Measurements from ENCODE around the gene AGFG2.

The AGFG2 gene

DNA sequence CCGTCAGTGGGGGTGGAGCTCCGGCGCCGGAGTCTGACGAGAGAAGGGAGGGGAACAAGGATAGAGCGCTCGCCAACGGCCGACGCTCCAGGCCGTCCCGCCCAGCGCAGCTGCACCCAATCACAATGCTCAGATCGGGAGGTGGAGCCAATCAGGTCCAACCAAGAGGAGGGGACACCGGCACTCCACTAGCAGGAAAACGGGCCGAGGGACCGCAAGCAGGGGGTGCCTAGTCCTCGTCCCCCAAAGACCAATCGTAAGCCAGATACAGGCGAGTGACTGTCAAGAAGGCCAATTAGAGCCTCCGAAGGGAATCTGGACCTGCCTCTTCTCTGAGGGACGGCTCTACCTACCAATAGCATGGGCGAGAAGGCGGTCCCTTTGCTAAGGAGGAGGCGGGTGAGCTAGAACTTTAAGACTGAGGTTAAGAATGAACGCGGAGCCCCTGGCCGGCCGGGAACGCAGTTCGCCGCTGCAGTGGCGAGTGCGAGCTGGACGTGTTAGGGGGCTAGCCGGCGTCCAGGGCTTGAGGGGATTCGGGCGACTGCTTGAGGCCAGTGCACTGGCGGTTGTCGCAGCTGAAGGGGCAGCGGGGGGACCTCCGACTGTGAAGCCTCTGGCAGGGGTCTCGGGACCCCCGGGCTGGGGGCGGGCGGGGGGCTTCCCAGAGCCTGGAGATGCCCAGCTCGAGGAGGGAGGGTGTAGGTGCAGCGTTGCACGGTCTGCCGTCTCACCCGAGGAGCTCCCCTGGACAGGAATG lies 47.4 kb downstream of the AGFG2 start, which contains the start of gene FBXO24:
Gene FBXO24 (plus strand): TSS at position 63 of the 760 bp plus-strand sequence. CDS start 298 bp downstream, at position 361.
- peak; percentile 88 to 92 for ATAC-seq

DNA sequence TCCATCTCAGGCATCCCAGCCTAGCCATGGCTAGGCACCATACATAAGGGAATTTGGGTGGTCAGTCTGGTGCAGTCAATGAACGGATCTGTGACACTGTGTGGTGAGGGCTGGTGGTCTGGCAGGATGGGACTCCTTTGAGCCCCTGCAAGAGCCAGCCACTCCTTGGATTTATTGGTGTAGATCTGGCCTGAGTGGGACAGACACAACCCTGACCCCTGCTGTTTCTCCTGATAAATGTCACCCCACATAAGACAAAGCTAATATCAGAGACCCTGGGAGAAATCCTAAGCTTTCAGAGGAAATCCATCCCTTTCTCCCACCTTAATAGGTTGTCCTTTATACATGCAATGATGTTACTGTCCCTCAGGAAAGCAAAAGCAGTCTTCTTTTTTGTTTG lies 49.4 kb downstream of the AGFG2 start:
- no peak for ATAC-seq

DNA sequence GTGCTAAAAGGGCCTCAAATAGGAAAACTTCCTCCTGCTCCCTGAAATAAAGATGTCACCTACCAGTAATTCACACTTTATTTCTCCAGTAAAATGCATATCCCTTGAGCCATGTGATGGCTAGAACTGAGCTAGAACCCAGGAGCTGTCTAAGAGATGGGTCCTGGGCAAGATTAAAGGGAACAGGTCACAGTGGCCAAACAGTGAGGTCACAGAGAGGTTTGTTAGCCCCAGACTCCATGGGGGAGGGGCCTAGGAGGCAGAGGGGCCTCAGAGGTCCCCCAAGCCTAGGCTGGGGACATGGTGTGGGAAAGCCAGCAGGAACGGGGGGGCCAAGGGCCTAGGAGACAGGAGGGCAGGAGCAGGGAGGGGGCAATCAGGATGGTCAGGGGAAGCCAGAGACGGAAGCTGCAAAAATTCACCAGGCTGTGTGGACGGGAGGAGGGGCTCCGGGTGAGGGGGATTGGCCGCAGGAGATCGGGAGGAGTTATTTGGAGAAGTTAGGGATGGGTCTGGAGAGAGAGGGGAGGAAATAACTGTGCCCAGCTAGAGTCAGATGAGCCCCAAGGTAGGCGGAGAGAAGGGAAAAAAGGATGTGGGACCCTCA lies 50.4 kb downstream of the AGFG2 start:
- ATAC-seq: no peak

DNA sequence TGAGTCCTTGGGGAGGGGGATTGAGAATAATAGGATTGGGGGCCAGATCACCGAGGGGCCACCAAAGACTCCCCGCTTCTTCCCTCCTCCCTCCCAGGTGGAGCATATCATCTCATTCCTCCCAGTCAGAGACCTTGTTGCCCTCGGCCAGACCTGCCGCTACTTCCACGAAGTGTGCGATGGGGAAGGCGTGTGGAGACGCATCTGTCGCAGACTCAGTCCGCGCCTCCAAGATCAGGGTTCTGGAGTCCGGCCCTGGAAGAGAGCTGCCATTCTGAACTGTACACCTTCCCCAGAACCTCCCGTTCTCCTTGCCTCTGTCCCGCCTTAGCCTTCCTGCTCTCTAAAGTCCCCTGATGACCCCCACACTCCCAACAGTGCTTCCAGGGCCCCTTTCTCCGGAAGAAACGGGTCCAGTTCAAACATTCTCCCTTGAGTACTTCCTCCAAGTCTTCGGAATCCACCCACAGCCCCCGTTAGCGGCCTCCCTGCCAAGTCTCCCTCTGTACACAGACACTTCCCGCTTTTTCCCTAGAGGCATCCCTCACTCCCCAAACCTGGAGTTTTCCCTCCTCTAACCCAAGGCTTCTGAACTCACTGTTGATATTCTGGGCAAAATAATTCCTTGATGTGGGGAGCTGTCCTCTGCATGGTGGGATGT lies 51.2 kb downstream of the AGFG2 start:
- no peak for ATAC-seq

DNA sequence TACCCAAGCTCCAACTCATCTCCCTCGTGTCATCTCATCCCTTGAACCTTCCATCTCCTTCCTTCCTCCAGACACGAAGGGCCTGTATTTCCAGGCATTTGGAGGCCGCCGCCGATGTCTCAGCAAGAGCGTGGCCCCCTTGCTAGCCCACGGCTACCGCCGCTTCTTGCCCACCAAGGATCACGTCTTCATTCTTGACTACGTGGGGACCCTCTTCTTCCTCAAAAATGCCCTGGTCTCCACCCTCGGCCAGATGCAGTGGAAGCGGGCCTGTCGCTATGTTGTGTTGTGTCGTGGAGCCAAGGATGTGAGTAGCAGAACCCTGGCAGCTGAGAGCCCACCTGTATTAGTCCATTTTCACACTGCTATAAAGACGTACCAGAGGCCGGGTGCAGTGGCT lies 52.6 kb downstream of the AGFG2 start:
- no peak for ATAC-seq

DNA sequence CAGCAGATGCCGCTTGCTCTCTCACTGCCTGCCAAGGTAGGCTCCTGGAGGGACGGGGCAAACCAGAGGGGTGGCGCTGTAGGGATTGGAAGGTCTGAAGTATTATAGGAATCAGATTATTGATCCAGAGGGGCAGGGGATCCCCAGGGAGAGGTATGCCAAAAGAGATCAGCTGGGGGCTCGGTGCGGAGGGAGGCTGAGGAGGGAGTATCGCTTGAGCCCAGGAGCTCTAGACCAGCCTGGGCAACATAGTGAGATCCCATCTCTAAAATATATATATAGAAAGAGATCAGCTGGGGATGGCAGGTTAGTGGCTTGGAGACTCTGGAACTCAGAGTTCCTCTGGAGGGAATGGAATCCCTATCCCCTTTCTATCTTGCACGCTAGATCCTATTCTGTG lies 56.2 kb downstream of the AGFG2 start:
- ATAC-seq: no peak

DNA sequence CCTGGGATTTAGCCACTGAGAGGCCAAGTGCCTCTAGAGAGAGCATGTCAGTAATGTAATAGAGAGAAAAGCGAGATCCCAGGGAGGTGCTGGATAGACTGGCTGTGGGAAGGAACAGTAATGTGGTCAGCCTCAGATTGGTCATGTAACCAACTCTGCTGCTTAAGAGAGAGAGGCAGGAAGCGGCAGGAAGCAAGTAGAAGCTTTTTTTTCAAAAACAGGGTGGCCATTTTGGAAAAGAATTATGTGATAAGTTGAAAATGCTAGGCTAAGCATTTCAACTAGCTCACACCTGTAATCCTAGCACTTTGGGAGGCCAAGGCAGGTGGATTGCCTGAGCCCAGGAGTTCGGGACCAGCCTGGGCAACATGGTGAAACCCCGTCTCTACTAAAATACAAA lies 59.4 kb downstream of the AGFG2 start:
- ATAC-seq: no peak

DNA sequence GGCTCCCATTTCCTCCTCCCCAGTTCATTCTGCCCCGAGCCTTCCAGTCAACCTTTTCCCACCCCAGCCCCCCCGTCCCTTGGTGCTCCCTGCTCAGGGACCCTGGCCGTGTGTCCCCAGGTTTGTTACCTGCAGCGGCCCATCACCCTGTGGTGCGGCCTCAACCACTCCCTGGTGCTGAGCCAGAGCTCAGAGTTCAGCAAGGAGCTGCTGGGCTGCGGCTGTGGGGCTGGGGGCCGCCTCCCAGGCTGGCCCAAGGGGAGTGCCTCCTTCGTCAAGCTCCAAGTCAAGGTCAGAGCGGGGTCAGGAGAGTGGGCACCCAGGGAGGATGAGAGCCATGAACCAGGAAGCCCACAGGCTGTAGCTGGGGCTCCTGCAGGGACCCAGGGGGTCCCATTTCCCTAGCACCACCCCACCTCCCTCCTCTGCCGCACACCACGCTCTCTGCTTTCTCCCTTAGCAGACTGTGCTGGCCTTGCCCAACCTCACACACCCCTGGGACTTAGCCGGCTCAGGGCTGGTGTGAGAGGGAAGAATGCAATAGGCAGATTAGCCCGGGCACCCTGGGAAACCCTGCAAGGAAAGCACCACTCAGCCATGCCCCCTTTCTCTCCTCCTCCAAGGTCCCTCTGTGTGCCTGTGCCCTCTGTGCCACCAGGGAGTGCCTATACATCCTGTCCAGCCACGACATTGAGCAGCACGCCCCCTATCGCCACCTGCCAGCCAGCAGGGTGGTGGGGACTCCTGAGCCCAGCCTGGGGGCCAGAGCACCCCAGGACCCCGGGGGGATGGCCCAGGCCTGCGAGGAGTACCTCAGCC lies 61.1 kb downstream of the AGFG2 start:
- no peak for ATAC-seq

DNA sequence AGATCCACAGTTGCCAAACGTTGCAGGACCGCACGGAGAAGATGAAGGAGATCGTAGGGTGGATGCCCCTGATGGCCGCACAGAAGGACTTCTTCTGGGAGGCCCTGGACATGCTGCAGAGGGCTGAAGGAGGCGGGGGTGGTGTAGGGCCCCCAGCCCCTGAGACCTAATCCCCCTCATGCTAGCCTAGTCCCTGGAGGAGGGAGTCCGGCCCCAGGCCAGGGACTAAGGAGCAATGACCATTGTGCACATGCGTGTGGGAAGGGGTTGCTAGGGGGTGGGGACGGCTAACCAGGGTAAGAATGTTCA lies 61.7 kb downstream of the AGFG2 start:
- ATAC-seq: no peak

DNA sequence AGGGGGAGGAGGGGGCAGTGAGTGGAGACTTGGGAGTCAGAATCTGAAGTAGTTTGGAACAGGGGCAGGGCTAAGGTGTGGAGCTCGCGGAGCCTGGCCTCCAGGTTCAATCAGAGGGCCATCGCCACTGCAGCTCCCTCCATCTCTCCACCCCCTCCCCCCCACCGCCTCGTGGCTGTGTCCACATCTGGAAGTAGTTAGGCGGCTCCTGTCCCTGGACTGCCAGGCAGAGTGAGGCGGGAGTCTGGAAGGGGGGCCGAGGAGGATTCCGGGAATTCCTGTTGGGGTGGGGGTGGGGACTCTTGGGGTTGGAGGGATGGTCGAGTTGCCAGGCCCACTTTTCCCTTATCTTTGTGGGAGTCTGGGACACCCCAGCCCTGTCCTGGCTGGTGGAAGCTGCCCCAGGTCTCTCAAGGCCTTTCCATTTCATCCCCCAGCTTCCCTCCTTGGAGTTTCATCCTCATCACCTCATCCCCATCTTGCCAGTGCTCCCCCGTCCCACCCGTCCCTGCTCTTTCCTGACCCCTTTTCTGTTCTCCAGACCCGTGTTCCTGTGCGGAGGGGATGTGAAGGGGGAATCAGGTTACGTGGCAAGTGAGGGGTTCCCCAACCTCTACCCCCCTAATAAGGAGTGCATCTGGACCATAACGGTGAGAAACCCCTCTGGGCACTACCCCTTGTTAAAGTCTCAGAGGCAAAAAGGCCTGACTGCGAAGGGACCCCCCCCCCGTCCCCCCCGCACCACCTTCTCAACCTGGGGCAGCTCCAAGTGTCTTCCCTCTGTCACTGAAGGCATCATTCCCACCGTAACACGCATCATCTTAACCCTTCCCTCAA lies 64.1 kb downstream of the AGFG2 start:
- ATAC-seq: no peak

DNA sequence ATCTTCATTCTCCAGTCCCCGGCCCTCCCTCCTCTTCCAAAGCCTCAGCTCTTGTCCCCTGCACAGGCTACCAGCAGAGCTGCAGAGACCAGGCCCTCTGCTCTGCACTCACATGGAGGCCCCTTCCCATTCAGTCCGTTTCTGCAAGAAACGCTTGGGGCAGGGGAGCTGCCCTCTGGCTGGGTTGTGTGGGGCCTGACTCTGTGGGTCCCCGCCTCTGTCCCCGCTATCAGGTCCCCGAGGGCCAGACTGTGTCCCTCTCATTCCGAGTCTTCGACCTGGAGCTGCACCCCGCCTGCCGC lies 64.7 kb downstream of the AGFG2 start:
- ATAC-seq: no peak

DNA sequence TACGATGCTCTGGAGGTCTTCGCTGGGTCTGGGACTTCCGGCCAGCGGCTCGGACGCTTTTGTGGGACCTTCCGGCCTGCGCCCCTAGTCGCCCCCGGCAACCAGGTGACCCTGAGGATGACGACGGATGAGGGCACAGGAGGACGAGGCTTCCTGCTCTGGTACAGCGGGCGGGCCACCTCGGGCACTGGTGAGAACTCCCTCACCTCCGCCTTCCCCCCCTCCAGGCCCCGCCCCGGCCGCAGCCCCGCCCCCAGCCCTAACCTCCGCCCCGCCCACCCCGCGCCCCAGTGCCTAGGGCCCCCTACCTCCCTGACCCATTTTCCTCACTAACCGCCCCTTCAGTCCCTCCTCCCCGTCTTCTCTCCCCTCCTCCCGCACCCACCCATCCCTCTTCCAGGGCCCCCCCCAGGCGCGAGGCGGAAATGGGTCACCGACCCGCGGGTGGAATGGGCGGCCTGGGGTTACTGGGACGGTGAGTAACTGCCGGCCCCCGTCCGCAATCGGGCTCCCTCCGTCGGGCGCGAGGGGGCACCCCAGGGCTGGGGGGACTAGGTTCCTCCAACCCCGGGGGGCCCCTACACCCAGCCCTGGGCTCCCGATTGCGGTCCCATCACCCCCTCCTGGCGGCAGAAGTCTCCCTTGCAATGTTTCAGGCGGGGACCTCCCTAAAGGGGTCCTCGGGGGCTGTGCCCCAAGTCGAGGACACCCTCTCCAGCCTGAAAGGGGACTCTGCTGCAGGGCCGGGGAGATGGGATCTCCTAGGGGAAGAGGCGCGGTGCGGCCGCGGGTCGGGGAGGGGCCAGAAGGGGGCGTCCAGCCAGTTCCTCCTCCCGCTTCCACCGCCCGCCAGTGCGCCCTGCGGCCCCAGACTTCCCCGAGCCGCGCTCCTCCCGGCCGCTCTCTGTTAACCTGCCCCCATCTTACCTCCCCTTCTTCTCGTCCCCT lies 65.3 kb downstream of the AGFG2 start:
- ATAC-seq: peak; percentile 73

DNA sequence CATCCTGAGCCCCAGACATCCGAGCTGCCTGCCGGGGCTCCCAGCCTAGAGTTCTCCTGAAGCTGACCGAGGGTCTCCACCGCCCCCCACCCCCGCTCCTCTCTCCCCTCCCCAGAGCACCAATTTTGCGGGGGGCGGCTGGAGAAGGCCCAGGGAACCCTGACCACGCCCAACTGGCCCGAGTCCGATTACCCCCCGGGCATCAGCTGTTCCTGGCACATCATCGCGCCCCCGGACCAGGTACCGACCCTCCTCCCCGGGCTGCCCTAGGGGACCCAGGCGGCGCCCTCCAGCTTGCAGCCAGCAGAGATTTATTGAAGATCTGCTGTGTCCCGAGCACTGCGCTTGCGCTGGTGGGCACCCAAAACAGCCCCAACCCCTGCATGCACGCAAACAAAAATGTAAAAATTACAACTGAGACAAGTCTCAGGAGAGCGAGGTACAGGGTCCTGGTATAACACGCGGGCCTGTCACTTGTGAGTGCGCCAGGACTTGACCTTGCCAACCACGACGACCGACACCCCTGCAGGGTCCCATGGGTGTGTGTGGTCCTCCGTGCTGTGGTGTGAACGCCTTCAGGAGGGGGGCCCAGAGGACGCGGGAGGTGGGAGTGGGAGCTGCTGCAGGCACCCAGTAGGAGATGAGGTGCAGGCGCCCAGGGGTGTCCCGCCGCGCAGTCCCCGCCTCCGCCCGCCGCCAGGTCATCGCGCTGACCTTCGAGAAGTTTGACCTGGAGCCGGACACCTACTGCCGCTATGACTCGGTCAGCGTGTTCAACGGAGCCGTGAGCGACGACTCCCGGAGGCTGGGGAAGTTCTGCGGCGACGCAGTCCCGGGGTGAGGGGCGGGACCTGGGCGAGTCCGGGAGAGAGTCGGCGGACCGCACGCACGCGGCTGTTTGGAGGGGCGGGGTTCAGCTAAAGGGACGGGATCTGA lies 66.2 kb downstream of the AGFG2 start:
- ATAC-seq: peak; percentile 13 to 16

DNA sequence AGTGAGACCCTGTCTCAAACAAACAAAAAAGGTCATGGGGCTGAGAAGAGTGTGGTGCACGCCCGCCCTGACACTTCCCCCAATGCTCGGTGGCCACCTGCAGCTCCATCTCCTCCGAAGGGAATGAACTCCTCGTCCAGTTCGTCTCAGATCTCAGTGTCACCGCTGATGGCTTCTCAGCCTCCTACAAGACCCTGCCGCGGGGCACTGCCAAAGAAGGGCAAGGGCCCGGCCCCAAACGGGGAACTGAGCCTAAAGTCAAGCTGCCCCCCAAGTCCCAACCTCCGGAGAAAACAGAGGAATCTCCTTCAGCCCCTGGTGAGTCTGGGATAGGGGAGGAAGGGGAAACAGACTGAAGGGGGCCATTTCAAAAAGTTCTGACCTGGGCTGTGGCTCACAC lies 67.3 kb downstream of the AGFG2 start:
- ATAC-seq: no peak

DNA sequence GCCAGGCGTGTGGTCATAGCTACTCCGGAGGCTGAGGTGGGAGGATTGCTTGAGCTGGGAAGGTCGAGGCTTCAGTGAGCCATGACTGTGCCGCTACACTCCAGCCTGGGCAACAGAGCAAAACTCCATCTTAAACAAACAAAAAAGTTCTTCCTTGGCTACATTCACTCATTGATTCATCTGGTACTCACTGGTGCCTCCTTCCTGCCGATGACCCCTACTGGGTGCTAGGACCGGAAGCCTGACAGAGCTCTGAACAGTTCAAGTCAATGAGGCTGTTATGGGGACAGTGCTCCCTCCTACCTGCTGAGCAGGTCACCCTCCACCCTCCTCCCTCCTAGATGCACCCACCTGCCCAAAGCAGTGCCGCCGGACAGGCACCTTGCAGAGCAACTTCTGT lies 68.1 kb downstream of the AGFG2 start:
- no peak for ATAC-seq

DNA sequence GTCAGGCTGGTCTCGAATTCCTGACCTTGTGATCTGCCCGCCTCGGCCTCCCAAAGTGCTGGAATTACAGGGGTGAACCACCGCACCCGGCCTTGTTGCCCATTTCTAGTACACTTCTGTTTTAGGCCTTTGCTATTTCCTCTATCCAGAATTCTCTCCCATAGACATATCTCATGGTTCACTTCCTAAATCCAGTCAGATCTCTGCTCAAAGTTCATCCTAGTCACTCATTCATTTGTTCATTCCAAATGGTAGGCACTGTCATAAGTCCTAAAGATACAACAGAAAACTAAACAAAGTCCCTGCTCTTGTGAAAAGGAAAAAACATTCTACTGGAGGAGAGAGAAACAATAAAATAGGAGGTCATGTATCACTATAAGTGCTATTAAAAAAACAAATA lies 71.0 kb downstream of the AGFG2 start:
- no peak for ATAC-seq

DNA sequence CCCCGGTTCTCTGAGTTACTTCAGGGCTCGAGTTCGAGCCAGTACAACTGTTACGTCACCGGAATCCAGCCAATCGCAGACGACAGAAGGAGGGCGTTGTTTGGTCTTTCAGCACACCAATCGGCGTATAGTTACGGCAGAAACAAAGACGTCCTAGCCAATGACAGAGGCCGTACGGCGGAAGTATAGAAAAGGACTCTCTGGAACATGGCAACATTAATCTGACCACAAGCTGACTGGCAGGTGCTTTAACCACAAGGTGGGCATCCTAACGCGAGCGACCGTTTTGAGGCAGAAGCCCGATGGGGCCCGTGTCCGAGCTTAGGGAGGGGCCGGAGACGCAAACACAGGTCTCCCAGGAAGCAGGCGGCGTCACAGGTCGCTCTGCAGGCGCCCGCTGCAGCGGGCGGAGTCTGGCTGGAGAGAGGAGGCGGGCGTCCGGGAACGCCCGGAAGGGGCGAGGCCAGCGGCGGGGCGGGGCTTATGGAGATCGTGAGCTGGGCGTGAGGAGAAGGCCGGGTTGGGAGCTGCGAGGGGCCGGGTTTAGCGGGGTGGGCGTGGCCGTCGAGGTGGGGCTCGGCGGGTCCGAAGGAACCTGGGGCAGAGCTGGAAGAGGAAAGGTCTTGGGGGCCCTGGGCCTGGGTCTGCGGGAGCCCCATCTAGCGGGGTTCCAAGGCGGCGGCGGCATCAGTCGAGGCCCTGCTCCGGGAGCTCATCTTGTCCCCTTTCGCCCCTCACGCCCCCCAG lies 73.2 kb downstream of the AGFG2 start, which contains the start of gene MOSPD3:
Gene MOSPD3 (plus strand): TSS at position 558 of the 747 bp plus-strand sequence. CDS start 252 bp downstream, outside the sequence.
- peak; percentile 95 for ATAC-seq

DNA sequence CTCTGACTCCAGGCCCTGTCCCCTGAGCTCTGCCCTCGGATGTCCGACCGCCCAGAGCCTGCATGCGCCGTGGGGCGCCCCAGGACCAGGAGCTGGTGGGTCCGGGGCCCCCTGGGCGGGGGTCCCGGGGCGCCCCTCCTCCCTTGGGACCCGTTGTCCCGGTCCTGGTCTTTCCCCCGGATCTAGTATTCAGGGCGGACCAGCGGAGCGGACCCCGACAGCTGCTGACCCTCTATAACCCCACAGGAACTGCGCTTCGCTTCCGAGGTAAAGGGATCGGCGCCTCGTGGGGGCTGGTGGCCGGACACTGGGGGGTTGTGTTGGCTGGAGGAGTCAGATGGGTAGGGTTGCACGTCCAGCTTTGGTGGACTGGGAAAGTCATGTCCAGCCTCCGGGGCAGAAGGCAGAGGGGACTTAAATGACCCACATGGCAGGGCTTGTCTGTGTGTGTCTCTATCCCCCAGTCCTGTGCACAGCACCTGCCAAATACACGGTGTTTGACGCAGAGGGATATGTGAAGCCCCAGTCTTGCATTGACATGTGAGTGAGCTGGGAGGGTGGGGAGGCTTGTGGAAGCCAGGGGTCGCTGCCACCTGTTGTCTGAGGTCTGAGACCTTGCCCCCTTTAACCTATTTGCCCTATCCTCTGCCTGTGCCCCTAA lies 73.9 kb downstream of the AGFG2 start:
- ATAC-seq: no peak

Measured in activated CD4-positive, CD25-positive, alpha-beta regulatory T cell treated with anti-CD3 and anti-CD28 coated beads, Interleukin-2, amount 50 U/mL, for 24 hours (primary cell).